ENCODE data around the gene CABP1. TPM values are rescaled to one million over a fixed set of nuclear protein-coding genes. Genes with fewer than 3 reads are reported as not detected.

CABP1 gene
- total and polyA plus RNA-seq, 2 of the 13 experiments (the other 11 are each of a cell fraction or from before 2014, with no cell fraction given), result not detected

- no TSS peak for BruUV-seq (replicated peaks)
- intact Hi-C loops (cut with micrococcal nuclease; ENCODE audit: unreplicated experiment), result no loop called here
- in situ Hi-C loops (cut with HindIII; ENCODE audit: extremely low pct_ligation_motif_present, low pct_unique_long_range_greater_than_20kb), result no loop called here
- no peak overlapping the region for H3K27ac ChIP-seq (ENCODE audit: extremely low read length, insufficient read depth, low read length)
- ATAC-seq (no peak), DNase-seq (ENCODE audit: low spot score) (no peak), FAIRE-seq (no peak)
- no peaks in the 10 kb centered on the region for H3K36me3 ChIP-seq (replicated peaks in 1 of 2; ENCODE audit: control insufficient read depth in 1 of 2, insufficient read depth in 2 of 2, low read length in 2 of 2)
- H4K20me1 ChIP-seq (ENCODE audit: insufficient read depth, low read length), result no peaks in the 10 kb centered on the region
- CTCF ChIA-PET (ENCODE audit: low intra/inter-chr PET ratio, low total read pairs), result no interaction called here
- no peaks in the 10 kb centered on the region for H3K9me3 ChIP-seq (ENCODE audit: low read length)
- H3K4me1 ChIP-seq (ENCODE audit: insufficient read depth, low read length), result no peaks in the 10 kb centered on the region
- TF ChIP-seq CREB1 (IDR thresholded peaks at IDR 0.05) (no peak), CREB1 (CRISPR knock-in tag; IDR thresholded peaks at IDR 0.05) (no peak), SMARCC2 (IDR thresholded peaks at IDR 0.05) (no peak), ZNF17 (CRISPR knock-in tag; IDR thresholded peaks at IDR 0.05) (no peak)
- H3K9ac ChIP-seq (ENCODE audit: insufficient read depth, low read depth, low read length), result no peak overlapping the region
- H3K27me3 ChIP-seq (ENCODE audit: control insufficient read depth in 1 of 2, insufficient read depth in 2 of 2, low read length in 2 of 2), result peaks cover 4 to 37% of the 10 kb centered on the region in 2 experiments; a peak in 3 of 5 replicates
- H3K4me3 ChIP-seq (replicated peaks in 1 of 3; ENCODE audit: insufficient read depth in 1 of 3, low read depth in 2 of 3, low read length in 3 of 3), result no peak overlapping the region
- POLR2A ChIA-PET, result no interaction called here
- H3K79me2 ChIP-seq (ENCODE audit: insufficient read depth, low read length), result no peaks in the 10 kb centered on the region
- H2AFZ ChIP-seq (ENCODE audit: low read length), result no peak overlapping the region
- WGBS (ENCODE audit: low lambda C conversion rate), result 25% methylated on average over 8 of the region's 8 CpGs
- H3K4me2 ChIP-seq (ENCODE audit: low read depth, low read length), result no peak overlapping the region
Observed at GRCh38 chr12:120618954-120619615, 21.3 kb upstream of the CABP1 start.

DNA sequence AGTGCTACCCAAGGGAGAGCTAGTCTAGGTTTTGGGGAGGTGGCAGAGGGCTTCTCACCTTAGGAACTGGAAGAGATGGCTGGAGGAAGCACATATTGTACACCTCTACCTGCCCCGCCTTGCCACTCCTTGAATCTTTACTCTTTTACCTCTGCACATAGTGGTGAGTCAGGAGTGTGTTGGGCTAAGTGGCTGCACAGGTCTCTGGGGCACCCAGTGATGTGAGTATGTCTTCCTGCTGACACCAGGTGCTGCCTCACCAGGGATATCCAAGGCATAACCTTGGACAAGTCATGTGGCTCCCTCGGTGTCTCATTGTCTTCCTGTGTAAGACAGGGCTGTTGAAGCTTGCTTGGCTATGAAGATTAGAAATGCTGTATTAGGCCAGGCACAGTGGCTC is 19.8 kb upstream of the CABP1 start:
- Histone ChIP-seq H3K27ac (ENCODE audit: extremely low read length, insufficient read depth, low read length) (no peak overlapping the region), H3K4me1 (ENCODE audit: insufficient read depth, low read length) (no peaks in the 10 kb centered on the region), H3K36me3 (replicated peaks in 1 of 2; ENCODE audit: control insufficient read depth in 1 of 2, insufficient read depth in 2 of 2, low read length in 2 of 2) (no peaks in the 10 kb centered on the region), H3K9me3 (ENCODE audit: low read length) (no peaks in the 10 kb centered on the region), H3K4me3 (replicated peaks in 1 of 3; ENCODE audit: insufficient read depth in 1 of 3, low read depth in 2 of 3, low read length in 3 of 3) (no peak overlapping the region), H4K20me1 (ENCODE audit: insufficient read depth, low read length) (no peaks in the 10 kb centered on the region), H3K4me2 (ENCODE audit: low read depth, low read length) (no peak overlapping the region), H2AFZ (ENCODE audit: low read length) (no peak overlapping the region), H3K79me2 (ENCODE audit: insufficient read depth, low read length) (no peaks in the 10 kb centered on the region), H3K9ac (ENCODE audit: insufficient read depth, low read depth, low read length) (no peak overlapping the region), H3K27me3 (ENCODE audit: control insufficient read depth in 1 of 2, insufficient read depth in 2 of 2, low read length in 2 of 2) (peaks cover 4 to 37% of the 10 kb centered on the region in 2 experiments; a peak in 3 of 5 replicates)
- no peak for FAIRE-seq
- ATAC-seq, result no peak
- in situ Hi-C loops (cut with HindIII; ENCODE audit: extremely low pct_ligation_motif_present, low pct_unique_long_range_greater_than_20kb) (no loop called here), intact Hi-C loops (cut with micrococcal nuclease; ENCODE audit: unreplicated experiment) (no loop called here)
- no peak for DNase-seq (ENCODE audit: low spot score)
- 0% methylated on average over 1 of the region's 2 CpGs for WGBS (ENCODE audit: low lambda C conversion rate)
- ChIA-PET POLR2A (no interaction called here), CTCF (ENCODE audit: low intra/inter-chr PET ratio, low total read pairs) (no interaction called here)
- BruUV-seq (replicated peaks), result no TSS peak
- TF ChIP-seq SMC3 (IDR thresholded peaks at IDR 0.05; ENCODE audit: low read length) (no peak), KDM6A (CRISPR knock-in tag; IDR thresholded peaks at IDR 0.05; ENCODE audit: low read depth) (no peak), SAP130 (CRISPR knock-in tag; IDR thresholded peaks at IDR 0.05; ENCODE audit: low read depth) (no peak), CBX2 (IDR thresholded peaks at IDR 0.05; ENCODE audit: low read depth, low read length) (no peak), CBX2 (CRISPR knock-in tag; IDR thresholded peaks at IDR 0.05; ENCODE audit: low read depth) (no peak), RERE (CRISPR knock-in tag; IDR thresholded peaks at IDR 0.05; ENCODE audit: low read depth) (no peak)
- TF ChIP-seq, protein P1, sequence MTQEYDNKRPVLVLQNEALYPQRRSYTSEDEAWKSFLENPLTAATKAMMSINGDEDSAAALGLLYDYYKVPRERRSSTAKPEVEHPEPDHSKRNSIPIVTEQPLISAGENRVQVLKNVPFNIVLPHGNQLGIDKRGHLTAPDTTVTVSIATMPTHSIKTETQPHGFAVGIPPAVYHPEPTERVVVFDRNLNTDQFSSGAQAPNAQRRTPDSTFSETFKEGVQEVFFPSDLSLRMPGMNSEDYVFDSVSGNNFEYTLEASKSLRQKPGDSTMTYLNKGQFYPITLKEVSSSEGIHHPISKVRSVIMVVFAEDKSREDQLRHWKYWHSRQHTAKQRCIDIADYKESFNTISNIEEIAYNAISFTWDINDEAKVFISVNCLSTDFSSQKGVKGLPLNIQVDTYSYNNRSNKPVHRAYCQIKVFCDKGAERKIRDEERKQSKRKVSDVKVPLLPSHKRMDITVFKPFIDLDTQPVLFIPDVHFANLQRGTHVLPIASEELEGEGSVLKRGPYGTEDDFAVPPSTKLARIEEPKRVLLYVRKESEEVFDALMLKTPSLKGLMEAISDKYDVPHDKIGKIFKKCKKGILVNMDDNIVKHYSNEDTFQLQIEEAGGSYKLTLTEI (CRISPR knock-in tag; conservative IDR thresholded peaks at IDR 0.05), result no peak
